ENCODE data around the gene KLHL42.

Gene KLHL42

GRCh38 chr12:27802936-27803335, 22.9 kb downstream of the KLHL42 start:
- DNase-seq (ENCODE audit: low read depth in 2 of 2) = no peak
- TF ChIP-seq CTCF (IDR thresholded peaks at IDR 0.05; ENCODE audit: low read depth, low read length) = no peak
- H3K4me3 ChIP-seq (replicated peaks in 1 of 2; ENCODE audit: low read depth in 2 of 2, low read length in 2 of 2) = no peak overlapping the region

DNA sequence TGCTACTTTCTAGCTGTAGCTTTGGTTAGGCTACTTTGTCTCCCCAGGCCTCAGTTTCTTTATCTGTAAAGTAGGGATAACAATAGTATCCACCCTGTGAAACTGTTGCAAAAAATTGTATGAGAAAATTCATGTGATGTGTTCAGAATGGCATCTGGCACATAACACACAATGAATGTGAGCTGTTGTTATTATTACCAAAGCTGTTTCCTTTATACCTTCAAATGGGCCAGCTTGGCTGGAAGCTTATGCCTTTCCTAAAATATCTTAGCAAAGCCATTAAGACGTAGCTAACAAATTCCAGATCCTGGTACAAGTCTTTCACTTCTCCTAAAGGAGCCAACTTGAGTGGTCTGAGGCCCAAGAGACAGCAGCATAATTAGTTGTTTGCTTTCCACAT, 25.2 kb downstream of the KLHL42 start:
- no peak for TF ChIP-seq CTCF (IDR thresholded peaks at IDR 0.05; ENCODE audit: low read depth, low read length)
- no peak overlapping the region for H3K4me3 ChIP-seq (replicated peaks in 1 of 2; ENCODE audit: low read depth in 2 of 2, low read length in 2 of 2)
- no peak for DNase-seq (ENCODE audit: low read depth in 2 of 2)

DNA sequence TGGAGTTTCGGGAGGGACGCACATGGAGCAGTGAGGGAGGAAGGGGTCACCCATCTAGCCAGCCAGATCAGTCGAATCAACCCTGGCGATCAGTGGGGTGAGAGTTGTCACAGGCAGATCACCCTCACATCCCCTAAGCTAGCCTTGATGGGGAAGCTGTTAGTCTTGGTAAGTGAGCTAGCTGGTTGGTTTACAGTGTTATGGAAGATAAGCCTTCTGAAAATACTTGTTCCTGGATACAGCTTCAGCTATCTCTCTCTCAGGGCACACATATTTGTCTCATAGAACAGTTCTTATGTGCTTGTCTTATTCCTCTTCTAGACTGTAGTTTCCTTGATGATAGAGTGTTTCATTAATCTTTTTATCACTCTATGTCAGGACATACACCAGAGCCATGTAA, 26.2 kb downstream of the KLHL42 start:
- no peak for DNase-seq (ENCODE audit: low read depth in 2 of 2)
- H3K4me3 ChIP-seq (replicated peaks in 1 of 2; ENCODE audit: low read depth in 2 of 2, low read length in 2 of 2) = no peak overlapping the region
- no peak for TF ChIP-seq CTCF (IDR thresholded peaks at IDR 0.05; ENCODE audit: low read depth, low read length)

- DNase-seq (ENCODE audit: low read depth in 2 of 2) = no peak
- no peak overlapping the region for H3K4me3 ChIP-seq (replicated peaks in 1 of 2; ENCODE audit: low read depth in 2 of 2, low read length in 2 of 2)
- TF ChIP-seq CTCF (IDR thresholded peaks at IDR 0.05; ENCODE audit: low read depth, low read length) = no peak
Measured at GRCh38 chr12:27807063-27807703, 27.1 kb downstream of the KLHL42 start.

GRCh38 chr12:27808841-27809240, 28.8 kb downstream of the KLHL42 start:
- H3K4me3 ChIP-seq (replicated peaks in 1 of 2; ENCODE audit: low read depth in 2 of 2, low read length in 2 of 2) = no peak overlapping the region
- no peak for TF ChIP-seq CTCF (IDR thresholded peaks at IDR 0.05; ENCODE audit: low read depth, low read length)
- no peak for DNase-seq (ENCODE audit: low read depth in 2 of 2)

GRCh38 chr12:27810756-27811155, 30.7 kb downstream of the KLHL42 start:
- H3K4me3 ChIP-seq (replicated peaks in 1 of 2; ENCODE audit: low read depth in 2 of 2, low read length in 2 of 2) = no peak overlapping the region
- no peak for TF ChIP-seq CTCF (IDR thresholded peaks at IDR 0.05; ENCODE audit: low read depth, low read length)
- DNase-seq (ENCODE audit: low read depth in 2 of 2) = no peak

DNA sequence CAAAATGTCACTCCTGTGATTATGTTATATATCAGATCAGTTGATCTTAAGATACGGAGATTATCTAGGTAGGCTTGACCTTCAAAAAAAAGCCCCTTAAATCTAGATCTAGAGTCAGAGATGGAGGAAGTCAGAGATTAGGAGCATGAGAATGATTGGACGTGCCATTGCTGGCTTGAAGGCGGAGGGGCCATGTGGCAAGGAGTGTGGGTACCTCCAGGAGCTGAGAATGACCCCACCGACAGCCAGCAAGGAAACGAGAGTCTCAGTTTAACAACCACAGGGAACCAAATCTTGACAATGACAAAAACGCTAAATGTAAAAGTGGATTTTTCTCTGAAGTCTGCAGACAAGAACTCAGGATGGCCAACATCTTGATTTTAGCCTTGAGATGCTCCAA, 32.5 kb downstream of the KLHL42 start:
- no peak for TF ChIP-seq CTCF (IDR thresholded peaks at IDR 0.05; ENCODE audit: low read depth, low read length)
- DNase-seq (ENCODE audit: low read depth in 2 of 2) = no peak

More for the DNA sequence above, 32.5 kb downstream of the KLHL42 start:
- no peak overlapping the region for H3K4me3 ChIP-seq (replicated peaks in 1 of 2; ENCODE audit: low read depth in 2 of 2, low read length in 2 of 2)

All from cardiac fibroblast (primary cell).